Right ventricle myocardium inferior (tissue), 1 donor: ENCODE results near the gene KCNE4. TPM values are rescaled to one million over a fixed set of nuclear protein-coding genes. Genes with fewer than 3 reads are reported as not detected.
A peak's percentile ranks its signal among the peaks of the same experiment; 100 is the strongest.
"Not testable (repeated sequence)": the region's sequence is repeated elsewhere in the genome, so short reads cannot be mapped to it uniquely, and the experiment has no call there.

Experiments
- ATAC-seq: fragments of 200-7000 bp; cut with Tn5 transposase; one replicate; pipeline ENCODE4 v1.9.1; 2020; ENCODE audit warnings: mild to moderate bottlenecking, moderate library complexity
- DNase-seq: peaks from one replicate; pipeline ENCODE4 v3.0.0; 2021; ENCODE audit errors: missing footprints
- intact Hi-C: fragments of 100-400 bp; cut with DNase I; formaldehyde crosslinking; loops from one replicate; pipeline ENCODE4 v1.11.0; 2022
- total RNA-seq: library from RNA; stranded (reverse); fragmentation: NEBNext Ultra II Directional; extraction: Animal tissue kit (Norgen Biotek cat#: 25700); gene quantifications from one replicate; pipeline ENCODE4 v1.2.1, GENCODE V29; 2021
- donor health status: DM: no; HTN: yes; CAD: no; lungs with severe emphysema.

Gene KCNE4
- total RNA-seq, 1 donor from 2014 or later, result 3.6 TPM

DNA sequence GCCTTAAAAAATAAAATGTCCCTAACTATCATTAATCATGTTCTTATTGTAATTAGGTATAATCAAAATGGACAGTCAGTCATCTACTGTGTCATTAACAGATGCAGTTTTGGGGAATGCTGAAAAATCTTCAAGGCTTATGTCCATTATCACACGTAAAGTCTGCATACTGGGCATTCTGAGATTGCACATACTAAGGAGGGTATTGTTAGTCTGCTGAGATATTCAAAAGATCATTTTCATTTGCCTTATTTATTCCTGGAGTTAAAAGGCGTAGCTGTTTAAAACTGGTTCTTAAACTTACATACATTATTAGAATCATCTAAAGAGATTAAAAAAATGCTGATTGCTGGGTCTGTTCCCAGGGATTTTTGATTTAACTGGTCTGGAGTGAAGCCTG, 27.4 kb downstream of the KCNE4 start:
- no peak for DNase-seq
- intact Hi-C loops, result no loop called here
- ATAC-seq, result no peak

DNA sequence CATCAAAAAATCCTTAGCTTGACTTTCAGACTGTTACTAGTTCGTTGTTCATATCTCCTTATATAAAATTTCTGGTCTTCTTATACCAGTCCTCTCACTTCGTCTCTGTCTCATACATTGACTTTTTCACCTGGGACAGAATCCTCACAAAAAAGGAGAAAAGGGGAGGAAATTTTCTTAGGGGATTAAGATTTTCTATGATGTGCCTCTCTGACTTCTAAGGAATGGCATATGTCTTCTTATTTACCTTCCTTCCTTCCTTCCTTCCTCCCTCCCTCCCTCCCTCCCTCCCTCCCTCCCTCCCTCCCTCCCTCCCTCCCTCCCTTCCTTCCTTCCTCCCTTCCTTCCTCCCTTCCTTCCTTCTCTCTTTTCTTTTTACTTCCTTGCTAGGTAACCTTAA, 27.9 kb downstream of the KCNE4 start:
- intact Hi-C loops, result no loop called here
- ATAC-seq, result no peak
- no peak for DNase-seq

DNA sequence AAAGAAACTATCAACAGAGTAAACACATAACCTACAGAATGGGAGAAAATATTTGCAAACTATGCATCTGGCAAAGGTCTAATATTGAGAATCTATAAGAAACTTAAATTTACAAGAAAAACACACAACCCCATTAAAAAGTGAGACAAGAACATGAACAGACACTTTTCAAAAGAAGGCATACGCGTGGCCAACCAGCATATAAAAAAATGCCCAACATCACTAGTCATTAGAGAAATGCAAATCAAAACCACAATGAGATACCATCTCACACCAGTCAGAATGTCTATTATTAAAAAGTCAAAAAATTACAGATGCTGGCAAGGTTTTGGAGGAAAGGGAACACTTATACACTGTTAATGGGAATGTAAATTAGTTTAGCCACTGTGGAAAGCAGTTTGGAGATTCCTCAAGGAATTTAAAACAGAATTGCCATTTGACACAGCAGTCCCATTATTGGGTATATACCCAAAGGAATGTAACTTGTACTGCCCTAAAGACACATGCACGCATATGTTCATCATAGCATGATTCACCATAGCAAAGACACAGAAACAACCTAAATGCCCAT, 28.9 kb downstream of the KCNE4 start:
- ATAC-seq, intact Hi-C loops, DNase-seq: not testable (repeated sequence)

DNA sequence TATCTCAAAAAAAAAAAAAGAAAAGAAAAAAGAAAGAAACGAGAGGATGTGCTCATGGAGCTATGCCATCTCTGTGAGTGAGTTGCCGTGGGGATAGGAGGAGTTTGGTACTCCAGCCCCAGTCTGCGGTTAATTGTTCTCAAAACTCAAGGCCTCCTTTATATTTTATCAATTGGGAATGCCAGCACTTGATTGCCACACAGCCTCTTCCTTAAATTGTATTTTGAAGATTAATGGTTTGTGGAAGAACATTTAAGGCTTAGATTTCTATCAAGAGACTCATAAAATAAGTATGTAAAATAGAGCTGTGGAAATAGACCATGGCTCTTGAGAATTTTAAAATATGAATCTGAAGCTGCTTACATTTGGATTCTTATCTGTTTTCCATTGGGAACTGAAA, 29.8 kb downstream of the KCNE4 start:
- DNase-seq, result no peak
- no peak for ATAC-seq
- intact Hi-C loops, result no loop called here

DNA sequence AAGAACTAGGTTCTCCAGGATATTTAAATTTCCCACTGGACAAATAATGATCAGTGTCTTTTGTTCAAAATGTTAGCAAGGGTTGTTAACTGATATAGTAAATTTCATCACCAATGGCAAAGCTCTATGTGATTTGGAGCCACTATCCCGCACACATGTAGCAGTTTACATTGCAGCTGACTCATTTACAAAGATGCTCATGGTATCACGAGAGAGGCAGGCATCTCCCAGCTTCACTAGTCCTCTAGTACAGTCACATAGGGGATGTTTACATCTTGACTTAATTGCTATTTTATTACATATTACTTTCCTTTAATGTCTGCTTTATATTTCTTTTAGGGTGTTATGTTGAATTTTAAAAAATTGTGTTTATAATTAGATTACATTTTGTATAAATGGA, 30.7 kb downstream of the KCNE4 start:
- ATAC-seq (no peak), DNase-seq (no peak)
- intact Hi-C loops, result no loop called here

DNA sequence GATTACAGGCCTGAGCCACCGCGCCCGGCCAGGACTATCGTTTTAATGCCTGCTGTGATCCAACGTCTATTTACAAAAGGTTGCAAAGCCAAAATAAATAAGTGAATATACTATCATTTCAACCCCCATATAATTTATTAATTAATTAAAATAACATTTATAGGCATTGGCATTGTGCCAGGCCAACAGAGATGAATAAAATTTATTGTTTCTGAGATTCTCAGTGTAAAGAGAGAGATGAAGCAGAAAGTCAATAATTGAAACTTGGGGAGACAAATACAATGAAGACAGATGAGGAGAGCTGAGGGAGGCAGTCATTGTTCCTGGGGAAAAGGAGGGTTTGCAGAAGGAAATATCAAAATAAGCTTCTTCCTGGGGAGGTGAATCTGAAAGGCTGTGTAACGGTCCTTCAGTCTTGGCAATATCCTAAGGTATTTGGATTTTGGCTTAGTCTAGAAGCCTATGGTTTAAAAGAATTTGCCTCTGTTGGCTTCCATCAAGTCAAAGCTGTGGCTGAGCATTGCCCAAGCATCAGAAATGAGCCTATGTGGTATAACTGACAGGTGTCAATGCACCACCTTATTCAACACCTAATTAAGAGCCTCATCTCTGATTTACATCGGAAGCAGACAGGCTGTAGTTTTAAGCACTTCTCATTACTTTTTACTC, 31.5 kb downstream of the KCNE4 start:
- ATAC-seq (no peak), DNase-seq (no peak)
- intact Hi-C loops, result no loop called here

DNA sequence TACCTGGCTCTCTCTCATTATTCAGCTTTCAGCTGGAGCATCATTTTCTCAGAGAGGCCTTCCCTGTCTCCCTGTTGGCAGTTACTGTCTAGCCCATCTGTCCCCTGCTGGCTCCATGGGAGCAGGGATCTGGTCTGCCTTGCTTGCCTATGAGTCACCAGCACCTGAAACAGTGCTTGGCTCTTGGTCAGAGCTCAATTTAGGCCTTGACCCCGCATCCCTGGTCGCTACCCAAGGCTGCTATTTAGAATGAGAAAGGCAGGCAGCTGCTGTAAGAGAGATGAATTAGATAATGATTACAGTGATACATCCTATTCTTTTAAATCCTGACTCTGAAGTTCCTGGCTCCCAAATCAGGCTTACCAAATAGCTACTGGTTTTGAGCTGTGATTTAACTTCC, 32.9 kb downstream of the KCNE4 start:
- intact Hi-C loops, result no loop called here
- DNase-seq, result no peak

DNA sequence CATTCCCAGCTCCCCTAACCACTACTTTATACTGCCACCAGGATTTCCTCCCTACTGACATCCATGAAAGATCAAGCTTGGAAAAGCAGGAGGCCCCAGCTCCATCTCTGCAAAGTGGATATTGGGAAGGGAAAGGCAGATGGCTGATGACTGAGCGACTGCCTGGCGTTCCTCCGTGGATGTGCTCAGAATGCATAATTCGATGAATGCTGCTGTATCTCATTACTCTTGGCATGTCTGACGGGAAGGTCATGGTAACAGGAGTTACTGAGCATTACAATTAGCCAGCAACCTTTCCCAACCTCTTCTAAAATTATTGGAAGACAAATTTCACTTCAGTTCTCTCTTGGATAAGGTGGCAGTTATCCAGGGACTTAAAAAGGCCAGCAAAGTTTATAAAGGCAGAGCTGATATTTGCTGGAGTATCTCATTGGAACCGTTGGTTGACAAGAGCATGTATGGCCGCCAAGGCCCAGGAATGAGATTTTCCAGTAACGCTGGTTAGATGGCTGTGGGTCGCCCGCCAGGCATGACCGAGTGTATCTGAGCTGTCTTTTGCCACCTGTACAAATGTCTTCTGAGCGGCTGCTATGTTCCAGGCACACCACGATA, 34.5 kb downstream of the KCNE4 start:
- ATAC-seq (no peak), DNase-seq (no peak)
- intact Hi-C loops, result no loop called here

More for the DNA sequence above, 32.9 kb downstream of the KCNE4 start:
- ATAC-seq, result no peak

DNA sequence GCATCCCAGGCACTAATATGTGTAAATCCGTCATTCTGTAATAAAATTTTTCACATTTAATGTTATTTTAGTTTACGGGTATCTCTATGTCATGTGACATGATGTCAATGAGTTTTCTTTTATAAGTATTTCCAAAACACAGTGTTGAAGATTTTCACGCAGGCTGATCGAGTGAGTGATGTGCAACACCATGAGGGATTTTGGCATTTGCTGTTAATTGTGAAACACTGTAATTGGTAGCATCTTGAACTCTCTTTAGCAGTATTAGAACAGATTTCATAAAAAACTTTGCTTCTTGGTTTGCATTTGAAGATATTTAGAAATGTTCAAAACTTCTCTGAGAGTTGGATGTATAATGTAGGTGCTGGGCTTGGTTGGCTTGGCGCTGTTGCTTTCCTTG, 35.5 kb downstream of the KCNE4 start:
- ATAC-seq, result no peak
- intact Hi-C loops, result no loop called here
- DNase-seq, result no peak

DNA sequence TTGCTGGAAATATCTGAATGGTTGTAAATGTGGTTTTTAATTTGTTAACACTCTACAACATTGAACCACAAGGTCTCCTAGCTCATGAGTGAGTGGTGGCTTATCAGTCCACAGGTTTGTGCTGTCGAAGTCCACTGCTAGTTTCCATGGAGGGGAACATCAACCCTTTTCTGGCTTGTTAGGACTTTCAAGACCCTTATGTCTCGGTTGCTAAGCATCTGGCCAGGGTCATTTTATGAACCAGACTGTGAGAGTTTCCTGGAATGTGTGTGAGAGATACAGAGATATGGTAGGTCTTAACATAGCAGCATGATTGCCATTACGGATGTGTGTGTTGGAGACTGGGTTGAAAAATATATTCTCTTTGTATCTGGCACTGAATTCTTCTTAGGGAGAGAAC, 36.9 kb downstream of the KCNE4 start:
- intact Hi-C loops, result no loop called here
- DNase-seq, result no peak
- ATAC-seq, result no peak

DNA sequence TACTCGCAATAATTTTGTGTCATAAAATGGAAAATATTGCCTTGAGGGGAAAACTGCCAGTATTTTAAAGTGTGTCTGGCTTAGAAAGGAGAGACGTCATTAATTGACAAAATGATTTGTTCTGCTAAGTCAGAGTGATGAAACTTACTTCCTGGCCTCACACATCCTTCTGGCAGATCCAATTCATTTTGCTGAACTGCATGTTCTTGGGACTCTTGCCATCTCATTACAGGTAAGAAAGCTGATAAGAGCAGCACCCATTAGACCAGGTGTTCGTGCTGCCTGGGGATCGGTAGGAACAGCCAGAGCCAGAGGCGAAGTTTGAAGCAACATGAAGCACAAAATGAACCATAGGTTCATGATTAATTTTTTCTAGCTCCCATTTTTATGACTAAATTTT, 38.0 kb downstream of the KCNE4 start:
- ATAC-seq, result no peak
- no peak for DNase-seq
- intact Hi-C loops, result loop anchor here (5.0 kb wide), 1 partner anchor 33 kb away; no protein-coding TSS in a partner anchor

DNA sequence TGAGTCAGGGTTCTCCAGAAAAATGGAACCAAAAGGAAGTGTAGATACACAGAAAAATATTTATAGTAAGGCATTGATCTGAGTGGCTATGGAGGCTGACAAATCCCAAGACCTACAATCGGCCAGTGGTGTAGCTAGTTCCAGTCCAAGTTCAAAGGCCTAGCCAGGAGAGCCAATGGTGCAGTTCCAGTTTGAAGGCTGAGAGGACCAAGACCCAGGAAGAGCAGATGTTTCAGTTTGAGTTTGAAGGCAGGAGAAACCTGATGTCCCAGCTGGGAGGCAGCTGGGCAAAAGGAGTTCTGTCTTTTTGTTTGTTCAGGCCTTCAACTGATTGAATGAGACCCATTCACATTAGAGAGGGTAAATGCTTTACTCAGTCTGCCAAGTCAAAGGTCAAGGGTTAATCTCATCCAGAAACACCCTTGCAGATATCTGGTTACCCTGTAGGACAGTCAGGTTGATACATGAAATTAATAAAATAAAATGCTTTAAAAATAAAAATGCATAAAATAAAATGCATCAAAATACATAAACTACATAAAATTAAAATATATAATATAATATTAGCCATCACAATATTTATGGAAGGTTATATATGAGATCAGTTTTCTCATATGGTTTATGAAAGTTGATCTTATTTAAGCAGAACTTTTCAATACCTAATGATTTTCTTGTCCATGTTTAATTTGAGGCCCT, 38.7 kb downstream of the KCNE4 start:
- ATAC-seq (no peak), DNase-seq (no peak)
- intact Hi-C loops, result loop anchor here (5.0 kb wide), 1 partner anchor 33 kb away; no protein-coding TSS in a partner anchor

DNA sequence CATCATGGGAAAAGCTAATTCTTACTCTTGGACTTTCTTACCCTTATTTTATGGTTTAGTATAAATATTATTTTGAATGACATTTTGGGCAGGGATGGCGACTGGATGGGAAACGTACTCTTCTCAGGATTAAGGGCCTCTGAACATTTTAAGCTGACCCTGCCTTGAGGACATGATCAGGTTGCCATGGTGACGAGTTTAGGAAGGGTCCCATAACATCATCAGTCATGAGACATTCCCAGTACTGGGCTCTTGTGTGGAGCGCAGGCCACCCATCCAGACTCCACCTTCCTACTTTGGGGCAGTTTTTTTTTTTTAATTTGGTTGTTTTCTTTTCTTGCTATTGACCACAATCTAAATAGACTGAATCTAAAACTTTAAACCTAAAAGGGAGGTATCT, 40.7 kb downstream of the KCNE4 start:
- ATAC-seq (no peak), DNase-seq (no peak)
- intact Hi-C loops, result loop anchor here (5.0 kb wide), 1 partner anchor 35 kb away; no protein-coding TSS in a partner anchor

DNA sequence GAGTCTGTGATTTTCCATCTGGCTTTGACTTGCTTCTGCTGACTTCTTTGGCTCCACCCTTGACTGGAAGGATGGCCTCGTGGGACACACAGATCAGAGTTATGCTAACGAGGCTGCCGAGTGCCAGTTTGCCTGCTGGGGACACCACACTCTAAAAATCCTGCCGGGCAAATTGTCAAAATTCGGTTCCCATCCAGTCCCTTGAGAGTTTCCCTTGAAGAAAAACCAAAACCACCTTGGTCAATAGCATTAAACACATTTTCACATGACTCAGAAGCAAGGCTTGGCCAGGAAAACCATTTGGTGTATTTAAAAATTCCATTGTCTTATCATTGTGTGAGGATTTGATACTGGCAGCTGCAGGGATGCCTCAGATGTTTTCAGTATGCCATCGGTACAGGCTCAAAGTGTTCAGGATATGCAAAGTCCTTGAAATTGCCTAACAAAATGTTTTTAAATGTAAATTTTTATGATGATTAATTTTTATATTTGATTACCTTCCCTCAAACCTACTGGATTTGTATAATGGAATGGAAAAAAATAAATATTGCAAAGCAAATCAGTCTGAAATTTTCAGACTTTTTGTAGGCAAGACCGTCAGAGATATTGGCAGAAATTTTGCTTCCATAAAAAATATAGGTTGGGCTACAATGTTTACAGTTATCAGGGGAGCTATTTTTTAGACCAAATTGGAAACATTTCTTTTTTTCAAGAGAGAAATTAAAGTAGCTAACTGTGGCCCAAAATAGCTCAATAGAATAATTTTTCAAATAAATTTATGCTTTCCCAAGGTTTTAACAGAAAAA, 41.6 kb downstream of the KCNE4 start:
- peak; percentile 91 for ATAC-seq
- DNase-seq, result peak; percentile 83
- intact Hi-C loops, result loop anchor here (5.0 kb wide), 1 partner anchor 36 kb away; no protein-coding TSS in a partner anchor

DNA sequence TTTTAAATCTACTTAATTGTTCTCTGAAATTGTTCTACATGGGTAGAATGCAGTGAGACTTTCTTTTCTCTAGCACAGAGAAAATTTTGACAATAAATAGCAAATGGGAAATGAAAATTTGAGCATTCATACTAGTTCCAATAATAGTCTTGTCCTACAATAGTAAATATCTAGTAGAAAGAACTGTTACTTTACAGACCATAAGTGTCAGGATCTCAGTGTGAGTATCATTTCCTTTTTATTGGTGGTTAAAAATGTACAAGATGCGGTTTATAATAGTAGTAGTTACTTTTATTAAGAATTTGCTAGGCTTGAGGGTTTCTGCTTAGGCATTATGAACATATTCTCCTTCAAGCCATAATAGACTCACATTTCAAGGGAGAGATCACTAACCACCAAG, 43.2 kb downstream of the KCNE4 start:
- no peak for DNase-seq
- intact Hi-C loops, result no loop called here
- no peak for ATAC-seq

DNA sequence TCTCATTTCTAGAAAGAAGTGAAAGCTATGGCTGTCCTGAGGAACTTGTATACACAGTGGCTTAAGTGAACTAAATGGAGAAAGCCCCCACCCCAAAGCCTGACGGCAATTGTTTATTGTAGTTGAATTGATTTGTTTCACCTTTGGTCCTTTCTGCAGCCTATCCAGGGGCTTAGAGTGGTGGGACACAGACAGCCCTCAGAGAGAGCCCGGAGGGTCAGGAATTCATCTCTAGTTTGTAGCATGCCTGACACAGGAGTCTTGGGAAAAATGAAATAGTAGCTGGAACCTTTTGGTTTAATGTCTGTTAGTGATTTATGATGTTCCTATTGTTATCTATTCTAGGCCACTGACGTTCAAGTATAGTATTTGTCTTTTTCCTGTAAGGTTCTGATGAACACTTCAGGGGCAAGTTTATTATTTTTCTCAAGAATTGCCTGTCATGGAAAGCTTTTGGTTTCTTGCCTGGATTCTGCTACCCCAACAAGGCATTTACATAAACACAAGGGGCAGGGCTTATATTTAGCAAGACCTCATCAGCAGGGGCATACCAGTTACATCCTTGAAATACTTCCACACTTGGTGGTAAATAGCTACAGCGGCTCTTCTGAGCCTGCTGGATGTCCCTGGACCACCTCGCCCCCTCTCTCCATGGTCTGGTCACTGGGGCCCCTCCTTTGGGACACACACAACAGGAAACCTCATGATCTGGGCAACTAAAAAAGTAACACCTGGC, 44.4 kb downstream of the KCNE4 start:
- ATAC-seq, result no peak
- no peak for DNase-seq
- intact Hi-C loops, result no loop called here

DNA sequence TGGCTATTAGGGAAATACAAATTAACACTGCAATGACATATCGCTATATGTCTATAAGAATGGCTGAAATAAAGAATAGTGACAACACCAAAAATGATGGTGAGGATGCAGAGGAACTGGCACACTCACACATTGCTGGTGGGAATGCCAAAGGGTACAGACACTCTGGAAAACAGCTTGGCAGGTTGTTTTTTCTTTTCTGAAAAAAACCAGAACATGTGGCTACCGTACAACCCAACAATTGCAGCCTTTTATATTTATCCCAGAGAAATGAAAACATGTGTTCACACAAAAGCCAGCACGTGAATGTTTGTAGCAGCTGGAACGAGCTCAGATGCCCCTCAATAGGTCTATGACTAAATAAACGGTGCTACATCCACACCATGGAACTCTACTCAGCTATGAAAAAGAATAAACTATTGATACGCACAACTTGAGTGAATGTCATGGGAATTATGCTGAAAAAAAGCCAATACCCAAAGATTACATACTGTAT, 45.9 kb downstream of the KCNE4 start:
- no peak for ATAC-seq
- intact Hi-C loops, result no loop called here

DNA sequence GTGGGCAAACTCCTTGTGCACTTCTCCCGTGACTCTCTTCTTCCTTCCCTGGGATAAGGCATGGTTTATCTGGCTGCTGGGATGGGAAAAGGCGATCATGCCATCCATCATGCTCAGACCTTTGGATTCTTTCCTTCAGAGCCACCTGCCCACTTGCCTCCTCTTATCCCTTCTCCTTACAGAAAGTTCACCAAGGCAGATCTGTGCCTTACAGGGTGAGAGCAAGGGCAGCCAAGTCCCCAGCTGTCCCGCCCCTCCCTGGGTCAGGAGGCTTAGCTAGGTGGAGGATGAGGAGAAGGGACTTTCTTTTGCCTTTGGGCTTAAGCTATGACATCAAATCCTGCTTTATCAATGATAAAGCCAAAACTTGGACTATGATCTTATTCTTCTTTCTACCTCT, 47.6 kb downstream of the KCNE4 start:
- DNase-seq (no peak), ATAC-seq (peak; percentile 48)
- intact Hi-C loops, result no loop called here

More for the DNA sequence above, 45.9 kb downstream of the KCNE4 start:
- DNase-seq, result no peak
